Lower leg skin (tissue), 3 donors: ENCODE measurements around the gene TMCC1.

Experiments used
- POLR2A ChIP-seq, 2 donors: fragments of 450-650 bp; IDR thresholded peaks; one replicate each; pipeline ENCODE4 v1.6.1; 2016 to 2017; ENCODE audit warnings: antibody characterized with exemption in 2 of 2, mild to moderate bottlenecking in 1 of 2, moderate library complexity in 1 of 2
- TF ChIP-seq, protein P1 (sequence below), 3 donors: fragments of 450-650 bp; IDR thresholded peaks; one replicate each; pipeline ENCODE4 v1.5.1; 2016; ENCODE audit warnings: antibody characterized with exemption in 3 of 3, mild to moderate bottlenecking in 3 of 3, moderate library complexity in 2 of 3

DNA sequence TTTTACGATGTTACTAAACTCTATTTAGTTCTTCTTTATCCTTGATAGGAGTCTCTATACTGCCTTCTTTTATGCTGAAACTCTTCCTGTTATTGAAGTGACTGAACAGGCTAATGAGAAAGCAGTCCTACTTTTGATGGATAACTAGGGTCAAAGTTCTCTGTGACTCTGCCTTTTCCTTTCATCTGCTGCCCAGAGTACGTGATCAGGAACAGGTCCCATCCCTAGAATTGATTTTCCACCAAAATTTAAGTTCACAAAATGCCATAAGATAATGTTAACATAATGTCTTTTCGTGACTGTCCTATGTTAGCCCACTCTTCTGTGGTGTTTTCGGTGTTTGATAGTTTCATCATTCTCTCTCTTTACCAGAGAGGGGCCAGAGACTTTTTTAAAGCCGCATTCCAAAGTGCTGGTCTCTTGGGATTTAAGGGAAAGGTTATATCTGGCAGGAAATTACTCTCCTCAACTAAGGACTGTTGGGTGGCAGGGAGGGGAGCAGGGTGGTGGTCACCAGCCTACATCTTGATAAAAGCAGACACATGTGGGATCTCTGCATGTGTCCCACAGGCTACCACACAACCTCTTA lies 236.8 kb downstream of the TMCC1 start:
- TF ChIP-seq, protein P1, sequence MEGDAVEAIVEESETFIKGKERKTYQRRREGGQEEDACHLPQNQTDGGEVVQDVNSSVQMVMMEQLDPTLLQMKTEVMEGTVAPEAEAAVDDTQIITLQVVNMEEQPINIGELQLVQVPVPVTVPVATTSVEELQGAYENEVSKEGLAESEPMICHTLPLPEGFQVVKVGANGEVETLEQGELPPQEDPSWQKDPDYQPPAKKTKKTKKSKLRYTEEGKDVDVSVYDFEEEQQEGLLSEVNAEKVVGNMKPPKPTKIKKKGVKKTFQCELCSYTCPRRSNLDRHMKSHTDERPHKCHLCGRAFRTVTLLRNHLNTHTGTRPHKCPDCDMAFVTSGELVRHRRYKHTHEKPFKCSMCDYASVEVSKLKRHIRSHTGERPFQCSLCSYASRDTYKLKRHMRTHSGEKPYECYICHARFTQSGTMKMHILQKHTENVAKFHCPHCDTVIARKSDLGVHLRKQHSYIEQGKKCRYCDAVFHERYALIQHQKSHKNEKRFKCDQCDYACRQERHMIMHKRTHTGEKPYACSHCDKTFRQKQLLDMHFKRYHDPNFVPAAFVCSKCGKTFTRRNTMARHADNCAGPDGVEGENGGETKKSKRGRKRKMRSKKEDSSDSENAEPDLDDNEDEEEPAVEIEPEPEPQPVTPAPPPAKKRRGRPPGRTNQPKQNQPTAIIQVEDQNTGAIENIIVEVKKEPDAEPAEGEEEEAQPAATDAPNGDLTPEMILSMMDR (IDR thresholded peaks at IDR 0.05), result no peak
- TF ChIP-seq POLR2A (IDR thresholded peaks at IDR 0.05), result no peak
